Activated B cell treated with CpG ODN at 0.5 μM for 24 hours (primary cell): ENCODE results near the gene LHX3. TPM values are rescaled to one million over a fixed set of nuclear protein-coding genes. Genes with fewer than 3 reads are reported as not detected.

Experiments used
- ATAC-seq: fragments of 200-7000 bp; cut with Tn5 transposase; one replicate; pipeline ENCODE4 v1.10.0; 2021; ENCODE audit warnings: low read depth, mild to moderate bottlenecking, moderate library complexity
- CTCF ChIA-PET: fragments of 350-600 bp; sonication (Branson Sonifier 250); formaldehyde crosslinking; loops from one replicate; lab custom pipeline; 2021; ENCODE audit warnings: antibody characterized with exemption; lab: Charles Lee
- POLR2A ChIA-PET: fragments of 350-600 bp; sonication (Branson Sonifier 250); formaldehyde crosslinking; loops from one replicate; lab custom pipeline; 2021; ENCODE audit warnings: antibody characterized with exemption; lab: Charles Lee
- DNase-seq: peaks from one replicate; pipeline ENCODE4 v3.0.0; 2022
- H3K27ac Mint-ChIP-seq: one replicate; pipeline ENCODE4 v1.8.0; 2020; ENCODE audit warnings: mixed read lengths
- H3K27me3 Mint-ChIP-seq: one replicate; pipeline ENCODE4 v1.8.0; 2021; ENCODE audit warnings: mixed read lengths
- H3K36me3 Mint-ChIP-seq: one replicate; pipeline ENCODE4 v1.8.0; 2021; ENCODE audit warnings: low read depth, mixed read lengths
- H3K4me1 Mint-ChIP-seq: one replicate; pipeline ENCODE4 v1.8.0; 2021; ENCODE audit warnings: mixed read lengths
- H3K4me3 Mint-ChIP-seq: one replicate; pipeline ENCODE4 v1.8.0; 2020; ENCODE audit warnings: mild to moderate bottlenecking, mixed read lengths
- H3K9me3 Mint-ChIP-seq: one replicate; pipeline ENCODE4 v1.8.0; 2020; ENCODE audit warnings: mixed read lengths
- CTCF ChIP-seq: fragments of 200-600 bp; IDR thresholded peaks from one replicate; pipeline ENCODE4 v1.8.0; 2022; ENCODE audit warnings: antibody characterized with exemption, mild to moderate bottlenecking
- intact Hi-C: fragments of 100-400 bp; cut with micrococcal nuclease; formaldehyde crosslinking; loops from one replicate; pipeline ENCODE4 v1.15.1; 2024
- total RNA-seq: library from RNA; stranded (reverse); gene quantifications from 2 replicates; pipeline ENCODE4 v1.2.3, GENCODE V29; 2022

LHX3 gene
- total RNA-seq, 1 donor from 2014 or later, result not detected

- H3K4me1 Mint-ChIP-seq, result peaks cover 74% of the 10 kb centered on the region
- no peak for TF ChIP-seq CTCF
- intact Hi-C loops, result no loop called here
- H3K4me3 Mint-ChIP-seq, result no peak overlapping the region
- no peak for DNase-seq
- ChIA-PET CTCF (no interaction called here), POLR2A (no interaction called here)
- H3K27ac Mint-ChIP-seq, result no peak overlapping the region
- H3K36me3 Mint-ChIP-seq, result peaks cover 72% of the 10 kb centered on the region
- H3K27me3 Mint-ChIP-seq, result no peaks in the 10 kb centered on the region
- ATAC-seq, result no peak
- H3K9me3 Mint-ChIP-seq, result no peaks in the 10 kb centered on the region
Measured at GRCh38 chr9:136232969-136233368, 28.0 kb upstream of the LHX3 start.

GRCh38 chr9:136231478-136232297 is 26.8 kb upstream of the LHX3 start:
- peak; percentile 18 for ATAC-seq
- Mint-ChIP-seq H3K4me1 (peaks cover 81% of the 10 kb centered on the region), H3K27me3 (no peaks in the 10 kb centered on the region), H3K27ac (no peak overlapping the region), H3K9me3 (no peaks in the 10 kb centered on the region), H3K4me3 (peak overlapping the region; percentile 5), H3K36me3 (peaks cover 74% of the 10 kb centered on the region)
- intact Hi-C loops, result no loop called here
- DNase-seq, result no peak
- ChIA-PET POLR2A (interaction anchor here (1.0 kb wide), 1 partner anchor 8 kb away, joined by 3 read pairs; no protein-coding TSS in a partner anchor), CTCF (no interaction called here)
- no peak for TF ChIP-seq CTCF

GRCh38 chr9:136230773-136231172 is 25.8 kb upstream of the LHX3 start:
- CTCF ChIA-PET, result no interaction called here
- H3K4me1 Mint-ChIP-seq, result peaks cover 84% of the 10 kb centered on the region
- H3K27ac Mint-ChIP-seq, result no peak overlapping the region
- DNase-seq, result no peak
- no peaks in the 10 kb centered on the region for H3K27me3 Mint-ChIP-seq
- POLR2A ChIA-PET, result interaction anchor here (1.0 kb wide), 1 partner anchor 9 kb away, joined by 3 read pairs; no protein-coding TSS in a partner anchor
- intact Hi-C loops, result no loop called here
- TF ChIP-seq CTCF, result no peak
- peaks cover 77% of the 10 kb centered on the region for H3K36me3 Mint-ChIP-seq
- H3K9me3 Mint-ChIP-seq, result no peaks in the 10 kb centered on the region
- H3K4me3 Mint-ChIP-seq, result no peak overlapping the region
- no peak for ATAC-seq

GRCh38 chr9:136230365-136230764 is 25.4 kb upstream of the LHX3 start:
- peaks cover 84% of the 10 kb centered on the region for H3K4me1 Mint-ChIP-seq

More at GRCh38 chr9:136230365-136230764, 25.4 kb upstream of the LHX3 start:
- TF ChIP-seq CTCF, result no peak
- ATAC-seq (no peak), DNase-seq (no peak)
- H3K4me3 Mint-ChIP-seq, result no peak overlapping the region
- H3K36me3 Mint-ChIP-seq, result peaks cover 77% of the 10 kb centered on the region
- CTCF ChIA-PET, result no interaction called here
- POLR2A ChIA-PET, result no interaction called here
- no peaks in the 10 kb centered on the region for H3K9me3 Mint-ChIP-seq
- intact Hi-C loops, result no loop called here
- H3K27ac Mint-ChIP-seq, result no peak overlapping the region
- no peaks in the 10 kb centered on the region for H3K27me3 Mint-ChIP-seq
